ENCODE results near the gene ASB11.

The ASB11 gene

GRCh38 chrX:15322072-15322471 lies 6.6 kb upstream of the ASB11 start:
- no peaks in the 10 kb centered on the region for H3K4me1 Mint-ChIP-seq
- H3K27ac Mint-ChIP-seq = no peak overlapping the region
- no peak overlapping the region for H3K4me3 Mint-ChIP-seq
- peaks cover 16% of the 10 kb centered on the region for H3K36me3 Mint-ChIP-seq (ENCODE audit: low read depth)
- H3K27me3 Mint-ChIP-seq (ENCODE audit: low read depth, poor library complexity) = peaks cover 3% of the 10 kb centered on the region
- TF ChIP-seq, protein P1, sequence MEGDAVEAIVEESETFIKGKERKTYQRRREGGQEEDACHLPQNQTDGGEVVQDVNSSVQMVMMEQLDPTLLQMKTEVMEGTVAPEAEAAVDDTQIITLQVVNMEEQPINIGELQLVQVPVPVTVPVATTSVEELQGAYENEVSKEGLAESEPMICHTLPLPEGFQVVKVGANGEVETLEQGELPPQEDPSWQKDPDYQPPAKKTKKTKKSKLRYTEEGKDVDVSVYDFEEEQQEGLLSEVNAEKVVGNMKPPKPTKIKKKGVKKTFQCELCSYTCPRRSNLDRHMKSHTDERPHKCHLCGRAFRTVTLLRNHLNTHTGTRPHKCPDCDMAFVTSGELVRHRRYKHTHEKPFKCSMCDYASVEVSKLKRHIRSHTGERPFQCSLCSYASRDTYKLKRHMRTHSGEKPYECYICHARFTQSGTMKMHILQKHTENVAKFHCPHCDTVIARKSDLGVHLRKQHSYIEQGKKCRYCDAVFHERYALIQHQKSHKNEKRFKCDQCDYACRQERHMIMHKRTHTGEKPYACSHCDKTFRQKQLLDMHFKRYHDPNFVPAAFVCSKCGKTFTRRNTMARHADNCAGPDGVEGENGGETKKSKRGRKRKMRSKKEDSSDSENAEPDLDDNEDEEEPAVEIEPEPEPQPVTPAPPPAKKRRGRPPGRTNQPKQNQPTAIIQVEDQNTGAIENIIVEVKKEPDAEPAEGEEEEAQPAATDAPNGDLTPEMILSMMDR (IDR thresholded peaks at IDR 0.05) = no peak
- no peaks in the 10 kb centered on the region for H3K9me3 Mint-ChIP-seq
- DNase-seq = no peak

- no peak for DNase-seq
Observed at GRCh38 chrX:15321447-15321846, 6.0 kb upstream of the ASB11 start.

GRCh38 chrX:15320297-15320696 lies 4.9 kb upstream of the ASB11 start:
- Mint-ChIP-seq H3K27me3 (ENCODE audit: low read depth, poor library complexity) (peaks cover 3% of the 10 kb centered on the region), H3K4me3 (no peak overlapping the region), H3K27ac (no peak overlapping the region), H3K9me3 (no peaks in the 10 kb centered on the region), H3K4me1 (no peaks in the 10 kb centered on the region), H3K36me3 (ENCODE audit: low read depth) (peaks cover 16% of the 10 kb centered on the region)
- DNase-seq = no peak
- TF ChIP-seq, protein P1 (IDR thresholded peaks at IDR 0.05) = no peak

More at GRCh38 chrX:15321447-15321846, 6.0 kb upstream of the ASB11 start:
- no peak overlapping the region for H3K27ac Mint-ChIP-seq
- H3K9me3 Mint-ChIP-seq = no peaks in the 10 kb centered on the region
- H3K4me3 Mint-ChIP-seq = no peak overlapping the region
- TF ChIP-seq, protein P1 (IDR thresholded peaks at IDR 0.05) = no peak
- H3K4me1 Mint-ChIP-seq = no peaks in the 10 kb centered on the region
- H3K27me3 Mint-ChIP-seq (ENCODE audit: low read depth, poor library complexity) = peaks cover 3% of the 10 kb centered on the region
- H3K36me3 Mint-ChIP-seq (ENCODE audit: low read depth) = peaks cover 16% of the 10 kb centered on the region

DNA sequence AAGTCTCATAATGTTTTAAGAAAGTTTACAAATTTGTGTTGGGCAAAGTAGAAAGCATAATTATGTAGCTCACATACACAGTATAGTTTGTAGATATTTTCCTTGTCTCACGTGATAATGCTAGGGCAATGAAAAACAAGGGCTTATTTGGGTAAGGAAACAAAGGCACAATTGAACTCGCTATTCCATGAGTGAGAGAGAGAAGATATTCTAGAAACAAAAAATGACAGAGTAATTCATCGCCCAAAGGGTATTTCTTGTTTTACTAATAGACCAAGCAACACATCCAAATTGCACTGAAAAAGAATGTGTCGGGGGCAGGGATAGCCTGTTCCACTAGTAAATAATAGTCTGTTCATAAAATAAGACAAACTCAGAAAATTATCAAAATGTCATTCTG lies 3.6 kb upstream of the ASB11 start:
- Mint-ChIP-seq H3K27ac (no peak overlapping the region), H3K4me1 (no peaks in the 10 kb centered on the region), H3K27me3 (ENCODE audit: low read depth, poor library complexity) (peaks cover 3% of the 10 kb centered on the region), H3K36me3 (ENCODE audit: low read depth) (peaks cover 12% of the 10 kb centered on the region), H3K4me3 (no peak overlapping the region), H3K9me3 (no peaks in the 10 kb centered on the region)
- TF ChIP-seq, protein P1 (IDR thresholded peaks at IDR 0.05) = no peak
- DNase-seq = no peak

- Mint-ChIP-seq H3K9me3 (no peaks in the 10 kb centered on the region), H3K27ac (no peak overlapping the region), H3K4me1 (no peaks in the 10 kb centered on the region), H3K4me3 (no peak overlapping the region), H3K27me3 (ENCODE audit: low read depth, poor library complexity) (peaks cover 3% of the 10 kb centered on the region), H3K36me3 (ENCODE audit: low read depth) (peaks cover 12% of the 10 kb centered on the region)
- TF ChIP-seq, protein P1 (IDR thresholded peaks at IDR 0.05) = no peak
- DNase-seq = no peak
Observed at GRCh38 chrX:15314472-15314871, 968 bp downstream of the ASB11 start.

DNA sequence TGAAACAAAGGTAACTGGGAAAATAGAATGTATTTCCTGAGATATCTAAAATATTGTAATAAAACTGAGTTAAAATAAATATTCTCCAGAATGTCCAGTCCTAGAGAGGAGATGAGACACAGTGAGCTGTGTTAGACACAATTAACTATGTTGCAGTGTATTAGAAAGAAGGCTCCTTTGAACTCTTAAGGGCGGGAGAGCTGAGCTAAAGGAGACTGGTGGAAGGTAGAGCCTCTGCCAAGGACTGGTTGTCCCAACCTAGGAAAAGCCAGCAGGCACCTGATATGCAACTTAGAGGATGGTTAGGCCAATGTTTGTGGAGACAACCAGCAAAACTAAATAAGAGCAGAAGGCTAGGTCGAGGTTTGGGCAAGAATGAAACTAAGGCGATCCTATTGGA lies 4.3 kb downstream of the ASB11 start:
- TF ChIP-seq, protein P1 (IDR thresholded peaks at IDR 0.05) = no peak
- peaks cover 4% of the 10 kb centered on the region for H3K9me3 Mint-ChIP-seq
- H3K27ac Mint-ChIP-seq = no peak overlapping the region
- no peaks in the 10 kb centered on the region for H3K36me3 Mint-ChIP-seq (ENCODE audit: low read depth)
- no peaks in the 10 kb centered on the region for H3K4me1 Mint-ChIP-seq
- peaks cover 12% of the 10 kb centered on the region for H3K27me3 Mint-ChIP-seq (ENCODE audit: low read depth, poor library complexity)
- no peak for DNase-seq
- no peak overlapping the region for H3K4me3 Mint-ChIP-seq

All from nephron progenitor cell (in vitro differentiated cells).